Muscle layer of duodenum (tissue), 2 donors: ENCODE results near the gene CCDC71L.

Experiments used
- H3K27ac ChIP-seq: one replicate; pipeline ENCODE4 v1.7.0; 2013; ENCODE audit warnings: mild to moderate bottlenecking, low read length
- H3K27me3 ChIP-seq: one replicate; pipeline ENCODE4 v1.7.0; 2013; ENCODE audit warnings: low read depth, mild to moderate bottlenecking, control low read depth, low read length
- H3K36me3 ChIP-seq, 2 donors: one replicate each; pipeline ENCODE4 v1.7.0; 2013; ENCODE audit warnings: low read length in 2 of 2, control low read depth in 1 of 2, mild to moderate bottlenecking in 1 of 2; ENCODE audit not compliant: insufficient read depth in 2 of 2, control insufficient read depth in 1 of 2
- H3K4me1 ChIP-seq, 2 donors: one replicate each; pipeline ENCODE4 v1.7.0; 2013; ENCODE audit warnings: low read length in 2 of 2, mild to moderate bottlenecking in 2 of 2, control low read depth in 1 of 2, moderate library complexity in 1 of 2; ENCODE audit not compliant: insufficient read depth in 2 of 2, control insufficient read depth in 1 of 2
- H3K4me3 ChIP-seq, 2 donors: one replicate each; pipeline ENCODE4 v1.7.0; 2013; ENCODE audit warnings: low read length in 2 of 2, low read depth in 1 of 2, mild to moderate bottlenecking in 1 of 2
- H3K9me3 ChIP-seq, 2 donors: one replicate each; pipeline ENCODE4 v1.7.0; 2013; ENCODE audit warnings: low read length in 2 of 2, control low read depth in 1 of 2, mild to moderate bottlenecking in 1 of 2; ENCODE audit not compliant: control insufficient read depth in 1 of 2
- donor health status: healthy.

The CCDC71L gene

DNA sequence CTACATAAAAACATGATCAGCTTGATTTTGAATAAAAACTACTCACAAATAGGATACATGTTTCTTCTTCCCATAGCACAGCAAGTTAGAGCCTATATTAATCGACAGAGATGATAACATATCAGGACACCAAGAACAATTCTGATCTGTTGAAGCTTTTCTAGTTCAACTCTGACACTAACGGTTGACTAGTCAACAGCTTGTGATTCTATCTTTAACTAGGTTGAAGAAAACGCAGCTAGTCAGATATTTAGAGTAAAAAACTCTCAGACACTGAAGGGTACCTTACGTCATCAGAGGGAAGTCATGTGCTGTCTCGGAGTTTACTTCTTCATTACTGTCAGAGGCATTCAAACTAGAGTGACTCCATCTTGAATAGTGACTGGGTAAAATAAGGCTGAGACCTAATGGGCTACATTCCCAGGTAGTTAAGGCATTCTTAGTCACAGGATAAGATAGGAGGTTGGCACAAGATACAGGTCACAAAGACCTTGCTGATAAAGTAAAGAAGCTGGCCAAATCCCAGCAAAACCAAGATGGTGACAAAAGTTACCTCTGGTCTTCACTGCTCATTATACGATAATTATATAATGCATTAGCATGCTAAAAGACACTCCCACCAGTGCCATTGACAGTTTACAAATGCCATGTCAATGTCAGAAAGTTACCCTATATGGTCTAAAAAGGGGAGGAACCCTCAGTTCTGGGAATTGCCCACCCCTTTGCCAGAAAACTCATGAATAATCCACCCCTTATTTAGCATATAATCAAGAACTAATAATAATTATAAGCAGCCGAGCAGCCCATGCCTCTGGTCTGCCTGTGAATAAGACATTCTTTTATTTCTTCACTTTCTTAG, 21.3 kb downstream of the CCDC71L start:
- no peak overlapping the region for H3K27ac ChIP-seq
- H3K27me3 ChIP-seq = no peaks in the 10 kb centered on the region
- H3K4me1 ChIP-seq = no peaks in the 10 kb centered on the region
- no peaks in the 10 kb centered on the region for H3K36me3 ChIP-seq
- no peaks in the 10 kb centered on the region for H3K9me3 ChIP-seq
- H3K4me3 ChIP-seq = no peak overlapping the region

DNA sequence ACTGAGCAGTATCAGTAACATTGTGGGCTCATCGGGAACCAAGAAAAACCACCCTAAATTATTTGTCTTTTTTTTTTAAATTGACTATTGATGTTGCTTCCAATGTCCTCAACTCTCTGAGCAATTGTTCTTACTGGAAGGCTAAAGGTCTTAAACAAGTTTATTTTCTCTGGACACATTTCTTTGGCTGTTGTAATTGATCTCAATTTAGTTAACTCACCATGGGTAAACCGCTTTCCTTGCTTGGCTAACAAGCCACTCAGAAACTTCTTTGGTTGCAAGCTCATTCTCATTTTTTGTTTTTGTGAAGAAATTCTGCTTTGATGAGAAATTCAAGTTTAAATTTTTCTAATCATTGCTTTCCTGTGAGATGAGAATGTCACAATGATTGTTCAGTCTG, 25.5 kb downstream of the CCDC71L start:
- H3K36me3 ChIP-seq = no peaks in the 10 kb centered on the region
- no peaks in the 10 kb centered on the region for H3K9me3 ChIP-seq
- no peaks in the 10 kb centered on the region for H3K4me1 ChIP-seq
- H3K4me3 ChIP-seq = no peak overlapping the region
- no peak overlapping the region for H3K27ac ChIP-seq
- no peaks in the 10 kb centered on the region for H3K27me3 ChIP-seq

DNA sequence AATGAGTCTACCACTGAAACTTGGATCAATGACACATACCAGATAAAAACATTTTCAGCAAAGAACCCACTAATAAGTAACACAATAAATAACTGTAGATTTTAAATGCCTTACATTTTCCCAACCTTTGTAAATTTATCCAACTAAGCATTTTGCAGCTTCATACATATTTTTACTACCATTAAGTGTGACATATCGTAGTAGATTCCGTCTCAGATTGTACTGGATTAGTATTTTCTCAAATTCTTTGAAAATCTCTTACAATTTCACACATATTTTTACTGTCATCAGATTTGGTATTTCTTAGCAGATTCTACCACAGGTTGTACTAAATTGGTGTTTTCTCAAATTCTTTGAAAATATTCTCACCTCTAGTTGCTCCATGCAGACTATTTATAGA, 26.0 kb downstream of the CCDC71L start:
- H3K27me3 ChIP-seq = no peaks in the 10 kb centered on the region
- no peaks in the 10 kb centered on the region for H3K36me3 ChIP-seq
- no peak overlapping the region for H3K27ac ChIP-seq
- no peaks in the 10 kb centered on the region for H3K9me3 ChIP-seq
- H3K4me1 ChIP-seq = no peaks in the 10 kb centered on the region
- H3K4me3 ChIP-seq = no peak overlapping the region

DNA sequence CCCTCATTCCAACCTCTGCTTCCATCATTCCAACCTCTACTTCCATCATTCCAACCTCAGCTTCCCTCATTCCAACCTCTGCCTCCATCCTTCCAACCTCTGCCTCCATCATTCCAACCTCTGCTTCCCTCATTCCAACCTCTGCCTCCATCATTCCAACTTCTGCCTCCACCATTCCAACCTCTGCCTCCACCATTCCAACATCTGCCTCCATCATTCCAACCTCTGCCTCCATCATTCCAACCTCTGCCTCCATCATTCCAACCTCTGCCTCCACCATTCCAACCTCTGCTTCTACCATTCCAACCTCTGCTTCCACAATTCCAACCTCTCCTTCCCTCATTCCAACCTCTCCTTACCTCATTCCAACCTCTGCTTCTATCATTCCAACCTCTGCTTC, 30.3 kb downstream of the CCDC71L start:
- no peaks in the 10 kb centered on the region for H3K9me3 ChIP-seq
- H3K27me3 ChIP-seq = no peaks in the 10 kb centered on the region
- H3K27ac ChIP-seq = no peak overlapping the region
- H3K4me1 ChIP-seq = no peaks in the 10 kb centered on the region
- no peak overlapping the region for H3K4me3 ChIP-seq
- no peaks in the 10 kb centered on the region for H3K36me3 ChIP-seq

DNA sequence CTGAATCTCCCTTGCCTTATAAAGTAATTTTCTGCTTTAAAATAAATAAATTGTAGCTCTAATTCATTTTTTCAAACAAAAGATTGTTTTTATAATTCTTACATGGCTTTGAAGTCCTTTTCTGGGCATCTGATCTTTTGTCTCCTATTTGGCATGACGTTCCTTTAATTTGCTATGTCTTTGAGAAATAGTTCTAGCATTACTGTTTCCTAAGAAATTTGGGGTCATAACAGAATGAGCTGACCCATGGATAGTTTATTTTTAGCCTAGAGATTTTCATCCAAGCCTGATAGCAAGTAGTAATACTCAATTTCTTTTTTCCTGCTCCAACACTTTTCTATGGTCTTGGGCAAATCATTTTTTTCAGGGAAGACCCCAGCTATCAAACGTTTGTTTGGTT, 31.4 kb downstream of the CCDC71L start:
- Histone ChIP-seq H3K36me3 (no peaks in the 10 kb centered on the region), H3K4me1 (no peaks in the 10 kb centered on the region), H3K27ac (no peak overlapping the region), H3K9me3 (no peaks in the 10 kb centered on the region), H3K4me3 (no peak overlapping the region), H3K27me3 (no peaks in the 10 kb centered on the region)

DNA sequence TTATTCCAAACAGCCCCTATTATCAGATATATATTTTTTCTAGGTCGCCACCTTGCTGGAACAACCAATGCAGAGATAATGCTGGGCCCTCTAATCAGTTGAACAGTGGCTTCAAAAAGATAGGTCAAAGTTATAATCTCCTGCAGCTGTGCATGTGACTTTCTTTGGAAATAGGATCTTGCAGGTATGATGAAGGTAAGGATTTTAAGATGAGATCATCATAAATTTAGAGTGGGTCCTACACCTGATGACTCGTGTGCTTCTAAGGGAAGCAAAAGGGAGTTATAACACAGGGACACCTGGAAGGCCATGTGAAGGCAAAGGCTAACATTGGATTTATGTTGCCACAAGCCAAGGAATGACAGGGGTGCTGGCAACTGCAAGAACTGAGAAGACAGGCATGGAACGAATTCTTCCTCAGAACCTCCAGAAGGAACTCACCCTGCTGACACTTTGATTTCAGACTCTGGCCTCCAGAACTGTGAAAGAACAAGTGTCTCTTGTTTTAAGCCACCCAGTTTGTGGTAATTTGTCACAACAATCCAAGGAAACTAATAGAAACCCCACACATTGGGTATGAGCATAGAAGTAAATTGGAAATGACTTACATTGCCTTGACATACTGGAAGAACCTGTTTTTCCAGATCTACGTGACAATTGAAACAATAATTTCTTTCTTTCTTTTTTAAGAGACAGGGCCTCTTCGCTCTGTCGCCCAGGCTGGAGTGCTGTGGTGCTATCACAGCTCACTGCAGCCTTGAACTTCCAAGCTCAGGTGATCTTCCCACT, 34.4 kb downstream of the CCDC71L start:
- H3K36me3 ChIP-seq = no peaks in the 10 kb centered on the region
- no peak overlapping the region for H3K4me3 ChIP-seq
- H3K27me3 ChIP-seq = no peaks in the 10 kb centered on the region
- H3K27ac ChIP-seq = no peak overlapping the region
- H3K4me1 ChIP-seq = no peaks in the 10 kb centered on the region
- peaks cover 0 to 8% of the 10 kb centered on the region in 2 donors for H3K9me3 ChIP-seq

DNA sequence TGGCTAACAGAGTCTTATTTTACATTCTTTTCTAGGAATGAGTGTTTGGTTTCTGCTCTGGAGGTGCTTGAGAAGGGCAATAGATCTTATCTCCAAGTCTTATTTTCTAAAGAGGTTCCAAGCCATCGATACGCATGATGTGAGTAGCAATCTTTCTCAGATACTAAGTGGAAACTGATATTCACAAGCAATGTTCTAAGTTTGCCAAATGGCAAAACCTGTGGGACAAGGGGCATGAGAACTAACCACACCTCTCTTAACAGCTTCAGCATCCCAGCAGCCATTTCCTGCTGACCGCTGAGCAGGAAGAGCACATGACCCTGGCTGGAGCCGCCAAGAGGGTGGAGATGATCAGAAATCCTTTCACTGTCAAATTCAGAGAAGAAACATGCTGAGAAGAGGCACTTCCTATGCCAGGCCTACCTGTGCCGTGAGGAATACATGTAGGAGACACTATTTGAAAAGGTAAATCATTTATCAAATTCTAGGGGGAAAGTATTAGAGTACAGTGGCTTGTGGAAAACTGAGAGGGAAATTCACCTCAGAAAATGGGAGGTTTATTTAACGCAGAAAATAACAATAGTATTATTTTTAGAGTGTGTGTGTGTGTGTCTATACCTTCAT, 35.2 kb downstream of the CCDC71L start:
- Histone ChIP-seq H3K4me3 (no peak overlapping the region), H3K36me3 (no peaks in the 10 kb centered on the region), H3K27ac (no peak overlapping the region), H3K9me3 (peaks cover 0 to 11% of the 10 kb centered on the region in 2 donors), H3K4me1 (no peaks in the 10 kb centered on the region), H3K27me3 (no peaks in the 10 kb centered on the region)

DNA sequence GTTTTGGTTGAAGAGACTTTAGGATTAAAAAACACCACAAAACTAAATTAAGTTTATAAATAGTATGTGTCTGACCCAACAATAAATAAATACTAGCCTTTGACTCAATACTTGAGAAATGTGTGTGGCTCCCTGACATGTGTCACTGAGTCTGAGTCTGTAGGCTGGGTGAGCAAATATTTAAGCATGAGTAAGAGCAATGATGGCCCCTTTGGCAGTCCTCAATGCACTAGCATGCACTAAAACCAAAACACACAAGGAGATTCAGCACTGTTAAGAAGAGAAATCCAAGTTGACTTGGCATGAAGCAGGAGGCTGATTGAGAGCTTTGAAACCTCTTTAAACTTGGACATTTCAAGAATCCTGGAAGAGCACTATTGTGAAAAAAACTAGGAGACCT, 37.1 kb downstream of the CCDC71L start:
- Histone ChIP-seq H3K4me3 (no peak overlapping the region), H3K4me1 (no peaks in the 10 kb centered on the region), H3K36me3 (no peaks in the 10 kb centered on the region), H3K27ac (no peak overlapping the region), H3K9me3 (peaks cover 0 to 11% of the 10 kb centered on the region in 2 donors), H3K27me3 (no peaks in the 10 kb centered on the region)

DNA sequence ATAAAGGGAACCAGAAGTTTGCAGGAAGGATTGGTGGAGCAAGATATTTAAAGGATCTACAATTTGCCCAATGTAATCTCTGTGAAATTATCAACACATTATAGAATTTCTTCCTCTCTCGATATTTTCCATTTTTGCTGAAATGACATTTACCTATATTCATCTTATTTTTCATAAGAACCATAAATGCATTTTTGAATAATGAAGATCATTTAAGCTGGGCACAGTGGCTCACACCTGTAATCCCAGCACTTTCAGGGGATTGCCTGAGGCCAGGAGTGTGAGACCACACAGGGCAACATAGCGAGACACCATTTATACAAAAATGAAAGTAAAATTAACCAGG, 37.7 kb downstream of the CCDC71L start:
- H3K4me1 ChIP-seq = peaks cover 0 to 3% of the 10 kb centered on the region in 2 donors
- no peak overlapping the region for H3K27ac ChIP-seq
- H3K4me3 ChIP-seq = no peak overlapping the region

DNA sequence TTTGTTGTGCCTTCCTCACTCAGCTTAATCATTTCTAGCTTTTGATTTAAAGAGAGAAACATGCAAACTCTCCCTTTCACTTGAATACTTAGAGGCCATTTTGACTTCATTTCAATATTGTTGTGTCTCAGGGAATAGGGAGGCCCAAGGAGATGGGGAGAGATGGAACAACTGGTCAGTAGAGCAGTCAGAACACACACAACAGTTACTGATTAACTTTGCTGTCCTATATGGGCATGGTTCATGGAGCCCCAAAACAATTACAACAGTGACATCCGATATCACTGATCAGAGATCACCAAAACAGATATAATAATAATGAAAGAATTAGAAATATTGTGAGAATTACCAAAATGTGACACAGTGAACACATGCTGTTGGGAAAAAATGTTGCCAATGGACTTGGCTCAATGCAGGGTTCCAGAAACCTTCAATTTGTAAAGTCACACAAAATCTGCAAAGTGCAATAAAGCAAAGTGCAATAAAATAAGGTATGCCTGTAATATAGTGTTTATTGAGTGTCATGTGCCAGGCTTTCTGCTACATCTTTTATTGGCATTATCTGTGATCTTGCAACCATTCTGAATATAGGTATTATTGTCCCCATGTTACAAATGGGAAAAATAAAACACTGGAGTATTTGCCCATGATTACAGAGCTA, 38.2 kb downstream of the CCDC71L start:
- Histone ChIP-seq H3K4me3 (no peak overlapping the region), H3K4me1 (peaks cover 0 to 8% of the 10 kb centered on the region in 2 donors), H3K27me3 (no peaks in the 10 kb centered on the region), H3K9me3 (peaks cover 0 to 11% of the 10 kb centered on the region in 2 donors), H3K27ac (no peak overlapping the region), H3K36me3 (no peaks in the 10 kb centered on the region)

More for the DNA sequence above, 37.7 kb downstream of the CCDC71L start:
- peaks cover 0 to 11% of the 10 kb centered on the region in 2 donors for H3K9me3 ChIP-seq
- no peaks in the 10 kb centered on the region for H3K36me3 ChIP-seq
- no peaks in the 10 kb centered on the region for H3K27me3 ChIP-seq
